Stimulated activated CD4-positive, alpha-beta T cell treated with anti-CD3 and anti-CD28 coated beads, Interleukin-2, amount 100 ng/mL, for 48 hours (primary cell): Measurements from ENCODE around the gene PUS1.
"Not testable (repeated sequence)": the region's sequence is repeated elsewhere in the genome, so short reads cannot be mapped to it uniquely, and the experiment has no call there.

Experiments used
- DNase-seq, 2 donors: peaks; one replicate each; pipeline ENCODE4 v3.0.0-alpha.2; 2020

The PUS1 gene

DNA sequence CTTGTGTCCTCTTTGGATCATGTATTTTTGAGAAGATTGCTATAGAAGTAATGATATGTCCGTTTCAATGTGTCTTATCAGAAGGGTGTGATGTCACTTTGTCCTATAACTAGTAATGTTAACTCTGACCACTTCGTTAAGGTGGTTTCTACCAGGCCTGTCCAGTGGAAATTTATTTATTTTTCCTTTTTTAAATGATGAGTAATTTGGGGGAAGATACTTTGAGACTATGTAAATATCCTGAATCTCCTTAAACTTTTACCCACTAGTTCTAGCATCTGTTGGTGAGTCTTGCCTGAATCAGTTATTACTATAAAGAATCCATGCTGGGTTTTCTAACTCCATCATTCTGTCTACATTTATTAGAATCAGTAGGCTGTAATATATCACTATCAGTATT lies 36.0 kb downstream of the PUS1 start:
- DNase-seq: no peak

DNA sequence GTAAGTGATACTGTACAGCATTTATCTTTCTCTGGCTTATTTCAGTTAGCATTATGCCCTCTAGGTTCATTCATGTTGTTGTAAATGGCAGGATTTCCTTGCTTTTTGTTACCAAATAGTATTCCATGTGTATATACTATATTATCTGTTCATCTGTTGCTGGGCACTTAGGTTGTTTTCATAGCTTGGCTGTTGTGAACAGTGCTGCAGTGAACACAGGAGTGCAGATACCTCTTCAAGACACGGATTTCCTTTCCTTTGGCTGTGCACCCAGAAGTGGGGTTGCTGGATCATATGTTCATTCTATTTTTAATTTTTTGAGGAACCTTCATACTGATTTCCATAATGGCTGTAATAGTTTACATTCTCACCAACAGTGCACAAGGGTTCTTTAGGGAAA lies 42.1 kb downstream of the PUS1 start:
- DNase-seq: no peak

- no peak for DNase-seq
These were observed 46.2 kb downstream of the PUS1 start for GRCh38 chr12:131975228-131975627.

GRCh38 chr12:131979606-131980005 lies 50.5 kb downstream of the PUS1 start:
- no peak for DNase-seq

GRCh38 chr12:131980263-131980662 lies 51.2 kb downstream of the PUS1 start:
- DNase-seq: no peak

GRCh38 chr12:131981388-131981787 lies 52.3 kb downstream of the PUS1 start:
- no peak for DNase-seq

DNA sequence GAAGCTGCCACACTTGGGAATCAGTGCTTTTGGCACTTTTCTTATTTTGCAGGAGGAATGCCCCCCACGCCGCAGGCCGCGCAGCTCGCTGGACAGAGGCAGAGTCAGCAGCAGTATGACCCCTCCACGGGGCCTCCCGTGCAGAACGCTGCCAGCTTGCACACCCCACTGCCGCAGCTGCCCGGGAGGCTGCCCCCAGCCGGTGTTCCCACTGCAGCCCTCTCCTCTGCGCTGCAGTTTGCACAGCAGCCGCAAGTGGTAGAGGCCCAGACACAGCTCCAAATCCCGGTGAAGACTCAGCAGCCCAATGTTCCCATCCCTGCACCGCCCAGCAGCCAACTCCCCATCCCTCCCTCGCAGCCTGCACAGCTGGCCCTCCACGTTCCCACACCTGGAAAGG lies 53.0 kb downstream of the PUS1 start:
- no peak for DNase-seq

- DNase-seq: no peak
These were observed 54.0 kb downstream of the PUS1 start for GRCh38 chr12:131983026-131983425.

DNA sequence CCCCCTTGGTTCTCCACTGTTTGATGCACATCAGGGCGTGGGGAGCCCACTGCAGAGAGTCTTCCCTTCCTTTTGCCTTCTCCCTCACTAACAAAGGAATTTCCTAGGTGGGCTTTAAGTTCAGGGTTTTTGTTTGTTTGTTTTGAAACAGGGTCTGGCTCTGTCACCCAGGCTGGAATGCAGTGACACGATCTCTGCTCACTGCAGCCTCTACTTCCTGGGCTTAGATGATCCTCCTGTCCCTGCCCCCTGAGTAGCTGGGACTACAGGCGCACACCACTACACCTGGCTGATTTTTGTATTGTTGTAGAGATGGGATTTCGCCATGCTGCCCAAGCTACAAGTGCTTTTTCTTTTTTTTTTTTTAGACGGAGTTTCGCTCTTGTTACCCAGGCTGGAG lies 54.5 kb downstream of the PUS1 start:
- no peak for DNase-seq

GRCh38 chr12:131984334-131984733 lies 55.3 kb downstream of the PUS1 start:
- no peak for DNase-seq

DNA sequence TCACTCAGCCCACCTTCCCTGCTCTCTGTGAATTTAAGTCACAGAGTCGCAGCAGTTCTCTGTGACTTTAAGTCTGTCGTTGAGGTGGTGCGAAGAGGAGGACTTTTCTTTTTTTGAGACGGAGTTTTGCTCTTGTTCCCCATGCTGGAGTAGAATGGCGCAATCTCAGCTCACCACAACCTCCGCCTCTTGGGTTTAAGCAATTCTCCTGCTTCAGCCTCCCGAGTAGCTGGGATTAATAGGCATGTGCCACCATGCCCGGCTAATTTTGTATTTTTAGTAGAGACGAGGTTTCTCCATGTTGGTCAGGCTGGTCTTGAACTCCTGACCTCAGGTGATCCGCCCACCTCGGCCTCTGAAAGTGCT lies 56.4 kb downstream of the PUS1 start:
- DNase-seq: not testable (repeated sequence)

DNA sequence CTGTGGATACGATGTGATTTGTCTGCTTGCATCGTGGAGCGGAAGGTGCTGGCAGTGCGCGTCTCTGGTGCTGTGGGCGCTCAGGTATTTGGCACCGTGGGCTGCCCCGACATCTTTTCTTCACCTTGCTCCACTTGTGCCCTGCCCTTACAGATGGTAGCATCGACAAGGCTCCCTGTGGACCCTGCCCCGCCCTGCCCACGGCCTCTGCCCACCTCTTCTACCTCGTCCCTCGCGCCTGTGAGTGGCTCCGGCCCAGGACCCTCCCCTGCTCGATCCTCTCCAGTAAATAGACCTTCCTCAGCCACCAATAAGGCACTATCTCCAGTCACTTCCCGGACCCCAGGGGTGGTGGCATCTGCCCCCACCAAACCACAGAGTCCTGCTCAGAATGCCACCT lies 57.3 kb downstream of the PUS1 start:
- DNase-seq: no peak

- no peak for DNase-seq
These were observed 57.8 kb downstream of the PUS1 start for GRCh38 chr12:131986910-131987309.

- DNase-seq: no peak
These were observed 58.5 kb downstream of the PUS1 start for GRCh38 chr12:131987552-131987951.

- DNase-seq: no peak
These were observed 59.1 kb downstream of the PUS1 start for GRCh38 chr12:131988054-131988796.

DNA sequence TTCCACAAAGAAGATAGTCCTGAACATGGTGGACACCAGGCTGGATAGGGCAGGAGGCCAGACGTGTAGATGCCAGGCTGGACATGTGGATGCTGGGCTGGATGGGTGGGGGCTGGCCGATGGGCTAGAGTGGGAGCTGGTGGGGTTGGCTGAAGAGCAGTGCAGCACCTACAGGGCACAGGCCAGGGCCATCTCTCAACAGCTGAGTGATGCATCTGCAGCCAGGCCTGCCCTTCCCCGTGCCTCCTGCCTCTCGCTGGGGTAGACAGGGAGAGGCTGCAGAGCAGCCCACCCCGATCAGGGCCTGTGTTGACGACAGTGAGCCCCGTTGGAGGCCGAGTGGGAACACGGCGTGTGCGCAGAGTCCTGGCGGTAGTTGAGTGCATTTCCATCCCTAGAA lies 59.9 kb downstream of the PUS1 start:
- no peak for DNase-seq

- no peak for DNase-seq
These were observed 61.2 kb downstream of the PUS1 start for GRCh38 chr12:131990066-131990979.

DNA sequence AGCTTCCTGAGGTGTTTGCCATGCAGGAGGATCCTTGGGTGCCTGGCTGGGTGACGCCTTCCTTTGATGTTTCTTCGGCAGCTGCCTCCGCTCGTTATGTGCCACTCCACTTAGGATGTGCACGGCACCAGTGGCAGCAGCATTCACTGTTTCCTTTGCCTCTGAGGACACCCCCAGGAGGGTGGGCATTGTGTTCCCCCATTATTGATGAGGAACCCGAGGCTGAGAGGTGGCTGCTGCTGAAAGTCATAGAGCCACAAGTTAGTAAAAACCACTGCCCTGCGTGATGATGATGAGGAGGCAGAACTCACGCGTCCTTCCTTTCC lies 61.9 kb downstream of the PUS1 start:
- DNase-seq: no peak

DNA sequence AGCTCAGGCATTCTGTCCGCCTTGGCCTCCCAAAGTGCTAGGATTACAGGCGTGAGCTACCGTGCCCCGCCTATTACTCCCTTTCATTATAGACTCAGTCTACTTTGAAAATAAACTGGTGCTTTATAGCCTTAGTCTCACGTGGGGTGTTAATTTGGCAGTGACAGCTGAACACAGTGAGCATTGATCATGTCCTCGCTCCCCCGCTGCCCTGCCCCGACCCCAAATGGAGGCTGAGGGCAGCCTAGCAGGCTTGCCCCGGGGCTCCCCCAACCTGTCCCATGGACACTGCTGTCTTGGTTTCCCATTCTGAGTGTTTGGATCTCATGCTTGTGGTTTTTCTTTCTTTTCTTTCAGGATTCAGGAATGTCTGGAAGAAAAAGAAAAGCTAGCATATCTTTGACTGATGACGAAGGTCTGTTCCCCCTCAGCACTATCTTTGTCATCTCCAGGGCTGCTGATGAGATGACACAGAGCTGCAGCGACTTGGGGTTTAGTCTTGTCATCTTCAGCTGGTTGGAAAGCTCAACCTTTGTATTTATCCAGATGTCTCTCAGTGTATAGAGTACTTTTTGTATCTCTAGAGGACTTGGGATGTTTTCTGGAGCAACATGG lies 62.8 kb downstream of the PUS1 start:
- DNase-seq: no peak

DNA sequence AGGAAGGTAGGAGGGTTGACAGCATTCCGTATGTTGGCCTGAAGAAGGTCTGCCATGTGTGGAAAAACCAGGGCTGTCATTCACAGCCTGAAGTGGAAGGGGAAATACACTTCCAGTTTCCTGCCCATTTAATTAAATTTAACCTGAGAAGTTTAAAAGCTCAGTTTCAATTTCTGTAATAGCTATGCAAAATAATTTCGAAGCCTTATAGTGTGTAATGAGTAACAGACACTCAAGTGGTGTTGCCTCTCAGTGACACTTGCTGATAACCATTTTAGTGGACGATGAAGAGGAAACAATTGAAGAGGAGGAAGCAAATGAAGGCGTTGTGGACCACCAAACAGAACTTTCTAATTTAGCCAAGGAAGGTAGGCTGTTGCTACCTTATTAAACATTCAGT lies 65.5 kb downstream of the PUS1 start:
- no peak for DNase-seq
